DND-41 (cell line): ENCODE measurements around the gene CSRP1.

Experiments used
- ATAC-seq: fragments of 200-7000 bp; cut with Tn5 transposase; 3 replicates; pipeline ENCODE4 v1.9.1; 2021; ENCODE audit warnings: low read depth; ENCODE audit not compliant: insufficient read depth
- DNase-seq: peaks from one replicate; pipeline ENCODE4 v3.0.0-alpha.2; 2020
- H2AFZ ChIP-seq: 2 replicates; pipeline ENCODE4 v1.6.0; 2012; ENCODE audit warnings: low read depth, low read length
- H3K27ac ChIP-seq: 2 replicates; pipeline ENCODE4 v1.5.1; 2012; ENCODE audit warnings: low read length, inconsistent platforms
- H3K27me3 ChIP-seq: fragments of 200-600 bp; sonication (generic); 2 replicates; pipeline ENCODE4 v1.6.0; 2012; ENCODE audit warnings: low read length, mild to moderate bottlenecking, inconsistent platforms; ENCODE audit not compliant: insufficient read depth, poor library complexity
- H3K36me3 ChIP-seq: 2 replicates; pipeline ENCODE4 v1.5.1; 2012; ENCODE audit warnings: low read length, inconsistent platforms; ENCODE audit not compliant: insufficient read depth
- H3K4me1 ChIP-seq: 2 replicates; pipeline ENCODE4 v1.5.1; 2012; ENCODE audit warnings: mild to moderate bottlenecking, low read length; ENCODE audit not compliant: insufficient read depth
- H3K4me2 ChIP-seq: 2 replicates; pipeline ENCODE4 v1.6.0; 2012; ENCODE audit warnings: mild to moderate bottlenecking, moderate library complexity, low read length, inconsistent platforms; ENCODE audit not compliant: insufficient read depth
- H3K4me3 ChIP-seq, 2 experiments: fragments of 200-600 bp in 1 of 2; shearing (Covaris generic) in 1 of 2; 2 replicates each; pipeline ENCODE4 v1.5.1; 2012 to 2016; ENCODE audit warnings: inconsistent platforms in 2 of 2, low read length in 2 of 2, mild to moderate bottlenecking in 2 of 2, low read depth in 1 of 2, moderate library complexity in 1 of 2
- H3K79me2 ChIP-seq: 2 replicates; pipeline ENCODE4 v1.6.0; 2012; ENCODE audit warnings: low read length, inconsistent platforms; ENCODE audit not compliant: insufficient read depth
- H3K9ac ChIP-seq: 2 replicates; pipeline ENCODE4 v1.6.0; 2012; ENCODE audit warnings: low read depth, mild to moderate bottlenecking, inconsistent platforms, low read length, moderate library complexity
- H3K9me3 ChIP-seq: 2 replicates; pipeline ENCODE4 v1.5.1; 2012; ENCODE audit warnings: low read length, moderate library complexity, mild to moderate bottlenecking, inconsistent platforms; ENCODE audit not compliant: insufficient read depth, severe bottlenecking
- H4K20me1 ChIP-seq: 2 replicates; pipeline ENCODE4 v1.6.0; 2012; ENCODE audit warnings: low read length; ENCODE audit not compliant: insufficient read depth
- CTCF ChIP-seq: IDR thresholded peaks from 2 replicates; pipeline ENCODE4 v1.5.1; 2012; ENCODE audit warnings: borderline replicate concordance, low read length, moderate library complexity, mild to moderate bottlenecking; ENCODE audit not compliant: poor library complexity, severe bottlenecking; ENCODE audit errors: extremely low read depth
- EZH2 ChIP-seq: IDR thresholded peaks from 3 replicates; pipeline ENCODE4 v1.6.1; 2012; ENCODE audit warnings: borderline replicate concordance, low read depth, mild to moderate bottlenecking, moderate library complexity, low read length, inconsistent platforms; ENCODE audit not compliant: severe bottlenecking

CSRP1 gene

GRCh38 chr1:201476670-201477344, 30.1 kb downstream of the CSRP1 start:
- Histone ChIP-seq H3K4me2 (no peak overlapping the region), H3K27me3 (peaks cover 10% of the 10 kb centered on the region), H3K9ac (no peak overlapping the region), H3K36me3 (no peaks in the 10 kb centered on the region), H2AFZ (no peak overlapping the region), H3K4me3 (no peak overlapping the region), H3K27ac (no peak overlapping the region), H3K4me1 (no peaks in the 10 kb centered on the region), H3K79me2 (no peaks in the 10 kb centered on the region), H4K20me1 (peaks cover 3% of the 10 kb centered on the region; the same call in 1 of the 2 replicates), H3K9me3 (no peaks in the 10 kb centered on the region)
- TF ChIP-seq EZH2, result no peak
- TF ChIP-seq CTCF, result no peak
- DNase-seq, result no peak
- ATAC-seq, result no peak

GRCh38 chr1:201475915-201476669, 30.8 kb downstream of the CSRP1 start:
- Histone ChIP-seq H3K79me2 (no peaks in the 10 kb centered on the region), H3K4me2 (no peak overlapping the region)
- ATAC-seq, result no peak

GRCh38 chr1:201475130-201475529, 31.8 kb downstream of the CSRP1 start:
- Histone ChIP-seq H3K4me2 (no peak overlapping the region), H3K79me2 (no peaks in the 10 kb centered on the region), H2AFZ (no peak overlapping the region), H3K27me3 (peaks cover 10% of the 10 kb centered on the region), H3K4me1 (peaks cover under 1% of the 10 kb centered on the region; the same call in 1 of the 2 replicates), H3K36me3 (no peaks in the 10 kb centered on the region), H3K4me3 (no peak overlapping the region), H4K20me1 (no peaks in the 10 kb centered on the region), H3K9me3 (no peaks in the 10 kb centered on the region), H3K27ac (no peak overlapping the region), H3K9ac (no peak overlapping the region)
- ATAC-seq (no peak), DNase-seq (no peak)
- TF ChIP-seq CTCF (no peak), EZH2 (no peak)

More at GRCh38 chr1:201475915-201476669, 30.8 kb downstream of the CSRP1 start:
- Histone ChIP-seq H4K20me1 (no peaks in the 10 kb centered on the region), H2AFZ (no peak overlapping the region), H3K4me3 (no peak overlapping the region), H3K4me1 (no peaks in the 10 kb centered on the region), H3K27ac (no peak overlapping the region), H3K9ac (no peak overlapping the region), H3K36me3 (no peaks in the 10 kb centered on the region), H3K9me3 (no peaks in the 10 kb centered on the region), H3K27me3 (peaks cover 10% of the 10 kb centered on the region)
- TF ChIP-seq EZH2, result no peak
- TF ChIP-seq CTCF, result no peak
- DNase-seq, result no peak
